ENCODE measurements around the gene ERICH6.
A peak's percentile ranks its signal among the peaks of the same experiment; 100 is the strongest.

The ERICH6 gene

GRCh38 chr3:150736903-150737832, 33.4 kb upstream of the ERICH6 start:
- DNase-seq: no peak

- DNase-seq: no peak
These were observed 32.6 kb upstream of the ERICH6 start for GRCh38 chr3:150736316-150736719.

GRCh38 chr3:150734795-150735119, 31.0 kb upstream of the ERICH6 start:
- DNase-seq: no peak

DNA sequence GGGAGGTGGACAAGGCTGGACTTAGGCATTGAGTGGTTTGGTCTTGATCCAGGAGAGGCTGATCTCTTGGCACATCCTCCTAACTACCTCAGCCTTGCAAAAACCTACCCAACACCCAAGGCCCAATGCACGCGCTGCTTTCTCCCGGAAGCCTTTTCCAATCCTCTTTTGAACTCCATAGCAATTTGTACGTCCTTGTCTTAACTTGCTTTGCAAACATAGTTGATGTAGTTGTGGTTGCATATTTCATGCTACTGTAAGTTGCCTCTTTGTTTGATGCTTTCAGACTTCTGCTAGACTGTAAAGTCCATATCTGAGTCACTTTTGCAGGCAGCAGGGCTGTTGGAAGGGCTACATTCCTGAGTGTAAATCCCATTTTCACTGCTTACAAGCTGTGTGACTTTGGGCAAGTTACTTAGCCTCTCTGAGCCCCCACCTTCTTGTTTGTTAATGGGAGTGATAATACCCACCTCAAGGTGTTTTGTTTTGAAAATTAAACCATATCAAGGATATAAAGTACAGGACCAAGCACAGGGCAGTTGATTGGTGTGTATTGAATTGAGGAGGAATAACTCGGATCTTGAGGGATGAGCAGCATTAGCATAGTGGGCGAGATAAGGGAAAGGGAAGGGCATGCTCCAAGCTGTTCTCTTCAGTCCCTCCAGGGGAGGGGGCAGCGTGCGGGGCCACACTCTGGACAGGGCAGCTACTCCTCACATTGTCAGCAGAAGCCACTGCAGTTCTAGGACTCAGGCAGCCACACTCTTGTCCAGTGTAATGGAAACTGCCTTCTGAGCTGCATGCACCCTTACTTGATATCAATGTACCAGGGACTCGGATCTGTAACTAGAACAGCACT, 30.4 kb upstream of the ERICH6 start:
- DNase-seq: no peak

- no peak for DNase-seq
These were observed 29.7 kb upstream of the ERICH6 start for GRCh38 chr3:150733373-150733935.

DNA sequence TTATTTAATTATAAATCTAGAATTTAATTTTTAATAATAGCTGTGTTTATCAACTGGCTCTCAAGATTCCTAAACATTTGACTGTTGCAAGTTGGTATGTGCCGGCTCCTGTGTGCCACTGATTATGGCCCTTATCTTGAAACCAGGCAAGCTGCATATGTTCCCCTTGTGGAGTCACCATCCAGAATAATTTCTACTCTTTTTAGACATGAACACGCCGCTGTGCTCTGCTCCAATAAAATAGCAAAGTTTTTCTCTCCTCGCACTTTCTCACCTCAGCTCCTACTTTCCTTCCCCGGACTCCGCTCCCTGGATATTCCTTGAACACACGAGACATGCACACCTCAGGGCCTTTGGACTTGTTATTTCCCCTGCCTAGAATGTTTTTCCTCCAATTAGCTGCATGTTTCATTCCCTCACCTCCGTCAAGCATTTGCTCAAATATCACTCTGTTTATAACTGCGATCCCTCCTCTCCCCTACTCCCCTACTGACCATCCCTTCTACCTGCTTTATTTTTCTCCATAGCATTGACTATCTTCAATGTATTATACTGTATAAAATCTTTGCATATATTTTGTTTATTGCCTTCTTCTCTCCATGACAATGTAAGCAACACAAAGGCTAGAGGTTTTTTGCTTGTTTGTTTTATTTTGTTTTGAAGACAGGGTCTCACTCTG, 26.1 kb upstream of the ERICH6 start:
- no peak for DNase-seq

DNA sequence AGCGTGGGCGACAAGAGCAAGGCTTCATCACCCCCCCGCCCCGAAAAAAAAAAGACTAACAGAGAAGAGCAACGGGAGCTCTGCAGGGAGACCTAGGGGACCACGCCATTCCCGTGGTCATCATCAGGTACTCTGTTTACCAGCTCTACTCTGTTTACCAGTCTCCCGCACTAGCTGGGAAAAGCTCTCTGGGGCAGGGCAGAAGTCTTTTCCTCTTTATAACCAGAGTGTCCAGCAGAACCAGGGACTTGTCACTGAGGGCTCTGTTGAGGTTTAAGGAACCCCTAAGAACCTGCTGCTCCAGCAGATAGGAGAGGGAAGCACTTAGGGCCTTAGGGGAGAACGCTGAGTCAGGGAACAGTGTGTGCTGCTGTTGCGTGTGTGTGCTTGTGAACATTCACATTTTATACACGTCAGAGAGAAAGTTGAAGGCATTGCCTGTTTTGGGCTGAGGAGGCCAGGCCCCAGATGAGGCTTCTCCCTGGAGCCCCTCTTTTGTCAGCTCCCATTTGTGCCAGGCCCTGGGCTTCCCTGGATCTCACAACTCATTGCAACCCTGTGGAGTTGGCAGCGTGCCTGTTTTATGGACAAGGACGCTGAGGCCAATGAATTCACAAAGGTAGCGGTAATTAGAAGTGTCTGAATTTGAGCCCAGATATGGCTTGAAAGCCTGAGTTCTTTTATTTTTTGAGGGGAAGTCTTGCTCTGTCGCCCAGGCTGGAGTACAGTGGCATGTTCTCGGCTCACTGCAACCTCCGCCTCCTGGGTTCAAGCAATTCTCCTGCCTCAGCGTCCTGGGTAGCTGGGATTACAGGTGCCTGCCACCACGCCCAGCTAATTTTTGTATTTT, 24.2 kb upstream of the ERICH6 start:
- DNase-seq: no peak

DNA sequence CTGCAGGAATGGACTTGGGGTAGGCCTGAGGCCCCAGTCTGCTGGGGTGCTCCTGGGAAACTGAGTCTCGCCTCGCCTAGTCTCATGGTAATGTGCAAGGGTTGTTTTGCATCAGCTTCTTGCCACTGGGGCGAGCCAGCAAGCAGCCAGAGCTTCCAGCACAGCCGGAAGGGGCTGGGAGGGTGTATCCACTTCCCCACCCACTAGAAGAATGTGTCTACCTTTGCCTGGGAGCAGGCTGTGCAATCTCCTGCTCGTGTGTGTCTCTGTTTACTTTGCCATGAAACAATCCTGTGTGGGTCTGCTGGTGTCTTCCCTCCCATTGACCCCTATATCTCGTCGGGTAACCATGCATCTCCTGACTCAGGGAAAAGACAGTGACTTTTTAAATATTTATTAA, 21.8 kb upstream of the ERICH6 start:
- no peak for DNase-seq

GRCh38 chr3:150723946-150724345, 20.2 kb upstream of the ERICH6 start:
- no peak for DNase-seq

- no peak for DNase-seq
These were observed 18.5 kb upstream of the ERICH6 start for GRCh38 chr3:150722267-150722666.

GRCh38 chr3:150721285-150722130, 17.8 kb upstream of the ERICH6 start:
- peak; percentile 59 for DNase-seq

GRCh38 chr3:150720444-150720843, 16.7 kb upstream of the ERICH6 start:
- no peak for DNase-seq

GRCh38 chr3:150710097-150710496, 6.4 kb upstream of the ERICH6 start:
- peak; percentile 3 for DNase-seq

- DNase-seq: no peak
These were observed 393 bp downstream of the ERICH6 start for GRCh38 chr3:150703299-150703755.

- no peak for DNase-seq
These were observed 4.6 kb downstream of the ERICH6 start for GRCh38 chr3:150699068-150699639.

DNA sequence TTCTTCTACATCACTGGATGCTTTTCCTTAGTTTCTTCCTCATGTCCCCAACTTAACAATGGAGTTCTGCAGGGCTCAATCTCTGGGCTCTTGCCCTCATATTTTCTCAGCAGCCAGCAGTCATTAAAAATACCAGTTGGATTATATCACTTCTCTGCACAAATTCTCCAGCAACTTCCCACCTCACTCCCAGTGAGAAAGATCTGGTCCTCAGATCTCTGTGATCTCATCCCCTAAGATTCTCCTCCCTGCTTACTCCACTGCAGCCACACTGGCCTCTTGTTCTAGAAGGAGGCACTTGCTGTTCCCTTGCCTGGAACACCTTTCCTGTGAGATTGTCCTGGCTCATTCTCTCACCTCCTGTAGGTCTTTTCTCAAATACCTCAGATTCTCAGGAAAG, 6.1 kb downstream of the ERICH6 start:
- no peak for DNase-seq

DNA sequence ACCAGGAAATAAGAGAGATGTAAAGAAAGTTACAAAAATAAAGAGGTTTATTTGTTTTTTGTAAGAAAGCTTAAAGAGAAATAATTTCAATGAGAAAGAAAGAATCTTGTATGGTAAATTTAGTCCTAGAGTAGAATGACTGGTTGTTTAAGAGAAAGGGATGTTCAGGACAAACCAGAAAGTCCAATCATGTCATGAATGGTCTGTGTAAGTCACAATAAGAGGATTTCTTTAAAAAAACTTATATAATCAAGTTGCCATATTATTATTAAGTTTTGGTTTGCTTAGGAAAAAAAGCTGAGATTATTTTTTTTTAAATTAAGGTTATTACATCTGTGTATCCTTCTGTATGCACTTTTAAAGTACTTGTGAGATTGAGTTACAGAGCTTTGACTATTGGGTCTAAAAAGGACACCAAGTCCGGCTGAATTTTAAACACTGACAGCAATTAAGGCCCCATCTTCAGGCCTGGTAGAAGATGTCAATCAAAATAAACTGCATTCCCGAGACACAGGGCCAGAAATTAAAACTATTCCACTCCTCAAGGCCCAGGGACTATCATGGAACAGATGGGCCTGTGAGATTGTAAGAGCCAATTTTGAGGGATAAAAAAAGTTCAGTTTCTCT, 12.2 kb downstream of the ERICH6 start:
- no peak for DNase-seq

DNA sequence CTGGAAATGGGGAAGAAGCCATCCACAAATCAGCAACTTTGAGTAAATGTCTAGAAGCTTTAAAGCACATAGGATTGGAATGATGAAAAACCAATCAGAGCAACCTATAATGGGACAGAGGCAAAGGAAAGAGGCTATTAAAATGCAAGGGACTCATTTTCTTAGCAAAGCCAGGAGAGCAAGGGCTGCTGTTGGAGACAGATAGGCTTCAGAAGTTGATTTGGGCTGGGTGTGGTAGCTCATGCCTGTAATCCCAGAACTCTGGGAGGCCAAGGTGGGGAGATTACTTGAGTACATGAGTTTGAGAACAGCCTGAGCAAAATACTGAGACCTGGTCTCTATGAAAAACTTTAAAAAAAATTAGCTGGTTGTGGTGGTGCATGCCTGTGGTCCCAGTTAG, 16.1 kb downstream of the ERICH6 start:
- no peak for DNase-seq

DNA sequence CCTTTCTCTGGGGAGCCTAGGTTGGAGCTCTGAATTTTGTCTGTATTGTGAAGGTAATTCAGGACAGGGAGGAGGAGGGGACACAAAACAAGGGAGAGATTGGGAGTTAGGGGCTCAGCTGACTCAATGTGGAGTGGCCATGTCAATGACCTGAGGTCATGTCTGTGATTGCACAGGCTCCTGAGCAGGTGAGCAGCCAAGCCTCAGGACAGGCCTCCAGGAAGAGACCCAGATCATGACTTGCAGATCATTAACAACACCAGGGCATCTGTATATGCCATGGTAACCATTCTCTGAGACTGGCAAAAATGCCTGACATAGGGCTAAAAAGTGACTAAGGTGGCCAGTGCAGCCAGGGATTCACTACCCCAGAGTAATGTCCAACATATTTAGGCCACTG, 20.9 kb downstream of the ERICH6 start:
- no peak for DNase-seq

DNA sequence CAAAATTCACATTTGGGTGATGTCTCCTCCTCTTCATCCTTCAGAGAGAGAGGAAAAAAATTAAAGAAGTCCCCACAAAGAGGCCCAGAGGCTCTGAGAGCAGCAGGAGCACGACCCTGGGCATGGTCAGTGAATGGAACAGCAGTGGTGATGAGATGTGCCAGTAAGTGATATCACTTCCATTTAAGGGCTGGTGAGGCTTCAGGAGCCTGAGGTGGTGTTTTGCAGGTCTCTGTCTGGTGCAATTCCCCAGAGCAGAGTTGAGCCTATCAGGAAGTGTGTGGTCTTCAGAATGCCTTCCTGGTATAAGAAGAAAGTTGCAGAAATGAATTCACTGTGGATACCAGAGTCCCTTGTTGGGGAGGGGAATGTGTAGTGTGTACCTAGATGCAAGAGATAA, 21.4 kb downstream of the ERICH6 start:
- DNase-seq: no peak
